A673 (cell line): ENCODE measurements around the gene SLC22A2.

Experiments used
- EZH2 ChIP-seq: fragments of 200-600 bp; sonication (generic); IDR thresholded peaks from 2 replicates; pipeline ENCODE4 v1.6.1; 2017; ENCODE audit warnings: borderline replicate concordance, low read depth, mild to moderate bottlenecking, mixed read lengths, antibody characterized with exemption, low read length; ENCODE audit not compliant: poor library complexity, severe bottlenecking
- TF ChIP-seq, protein P1 (sequence below): fragments of 300-800, 200-600 bp; sonication (generic); conservative IDR thresholded peaks from 2 replicates; pipeline ENCODE4 v1.5.1; 2017; ENCODE audit warnings: low read depth, mild to moderate bottlenecking, antibody characterized with exemption, low read length, moderate library complexity, mixed read lengths

DNA sequence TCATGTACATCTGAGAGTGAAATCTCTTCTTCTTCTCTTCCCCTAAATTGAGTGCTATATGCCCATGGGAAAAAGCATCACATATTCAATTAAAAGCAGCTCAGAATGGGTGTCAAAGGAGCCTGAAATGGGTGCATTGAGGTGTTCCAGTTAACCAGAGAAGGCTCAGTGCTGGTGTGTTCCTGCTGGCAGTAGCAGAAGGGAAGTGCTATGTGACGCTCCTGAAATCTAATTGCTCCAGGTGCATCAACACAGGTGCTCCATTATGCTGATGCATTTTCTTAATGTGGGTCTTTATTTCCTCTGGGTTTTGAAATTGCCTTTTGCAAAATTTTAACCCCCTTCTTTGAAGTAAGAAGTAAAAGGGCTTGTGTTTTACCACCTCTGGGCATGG lies 17.9 kb downstream of the SLC22A2 start:
- TF ChIP-seq, protein P1, sequence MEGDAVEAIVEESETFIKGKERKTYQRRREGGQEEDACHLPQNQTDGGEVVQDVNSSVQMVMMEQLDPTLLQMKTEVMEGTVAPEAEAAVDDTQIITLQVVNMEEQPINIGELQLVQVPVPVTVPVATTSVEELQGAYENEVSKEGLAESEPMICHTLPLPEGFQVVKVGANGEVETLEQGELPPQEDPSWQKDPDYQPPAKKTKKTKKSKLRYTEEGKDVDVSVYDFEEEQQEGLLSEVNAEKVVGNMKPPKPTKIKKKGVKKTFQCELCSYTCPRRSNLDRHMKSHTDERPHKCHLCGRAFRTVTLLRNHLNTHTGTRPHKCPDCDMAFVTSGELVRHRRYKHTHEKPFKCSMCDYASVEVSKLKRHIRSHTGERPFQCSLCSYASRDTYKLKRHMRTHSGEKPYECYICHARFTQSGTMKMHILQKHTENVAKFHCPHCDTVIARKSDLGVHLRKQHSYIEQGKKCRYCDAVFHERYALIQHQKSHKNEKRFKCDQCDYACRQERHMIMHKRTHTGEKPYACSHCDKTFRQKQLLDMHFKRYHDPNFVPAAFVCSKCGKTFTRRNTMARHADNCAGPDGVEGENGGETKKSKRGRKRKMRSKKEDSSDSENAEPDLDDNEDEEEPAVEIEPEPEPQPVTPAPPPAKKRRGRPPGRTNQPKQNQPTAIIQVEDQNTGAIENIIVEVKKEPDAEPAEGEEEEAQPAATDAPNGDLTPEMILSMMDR: no peak
- no peak for TF ChIP-seq EZH2
